MM.1S (cell line): ENCODE data around the gene PBX4.

Experiments used
- EZH2 ChIP-seq: fragments of 300-600 bp; sonication (generic); optimal IDR thresholded peaks from 2 replicates; pipeline ENCODE3; 2017; ENCODE audit warnings: low read depth, mild to moderate bottlenecking, antibody characterized with exemption, low read length, mixed read lengths
- TF ChIP-seq, protein P1 (sequence below): fragments of 300-600 bp; sonication (generic); IDR thresholded peaks from 2 replicates; pipeline ENCODE4 v1.5.1; 2016; ENCODE audit warnings: antibody characterized with exemption, low read length, mixed read lengths

GRCh38 chr19:19547674-19548336 lies 70.7 kb downstream of the PBX4 start:
- TF ChIP-seq, protein P1, sequence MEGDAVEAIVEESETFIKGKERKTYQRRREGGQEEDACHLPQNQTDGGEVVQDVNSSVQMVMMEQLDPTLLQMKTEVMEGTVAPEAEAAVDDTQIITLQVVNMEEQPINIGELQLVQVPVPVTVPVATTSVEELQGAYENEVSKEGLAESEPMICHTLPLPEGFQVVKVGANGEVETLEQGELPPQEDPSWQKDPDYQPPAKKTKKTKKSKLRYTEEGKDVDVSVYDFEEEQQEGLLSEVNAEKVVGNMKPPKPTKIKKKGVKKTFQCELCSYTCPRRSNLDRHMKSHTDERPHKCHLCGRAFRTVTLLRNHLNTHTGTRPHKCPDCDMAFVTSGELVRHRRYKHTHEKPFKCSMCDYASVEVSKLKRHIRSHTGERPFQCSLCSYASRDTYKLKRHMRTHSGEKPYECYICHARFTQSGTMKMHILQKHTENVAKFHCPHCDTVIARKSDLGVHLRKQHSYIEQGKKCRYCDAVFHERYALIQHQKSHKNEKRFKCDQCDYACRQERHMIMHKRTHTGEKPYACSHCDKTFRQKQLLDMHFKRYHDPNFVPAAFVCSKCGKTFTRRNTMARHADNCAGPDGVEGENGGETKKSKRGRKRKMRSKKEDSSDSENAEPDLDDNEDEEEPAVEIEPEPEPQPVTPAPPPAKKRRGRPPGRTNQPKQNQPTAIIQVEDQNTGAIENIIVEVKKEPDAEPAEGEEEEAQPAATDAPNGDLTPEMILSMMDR: no peak
- no peak for TF ChIP-seq EZH2
